NT2/D1 (cell line): ENCODE data around the gene EBF4.

ENCODE experiments used
- DNase-seq: peaks from one replicate; pipeline ENCODE4 v3.0.0-alpha.2; 2011; ENCODE audit warnings: low read depth, low spot score
- H3K27me3 ChIP-seq: 2 replicates; pipeline ENCODE4 v1.6.0; 2011; ENCODE audit warnings: mild to moderate bottlenecking; ENCODE audit not compliant: insufficient read length, insufficient read depth
- H3K36me3 ChIP-seq: 2 replicates; pipeline ENCODE4 v1.6.1; 2011; ENCODE audit warnings: mild to moderate bottlenecking, low read length, mixed read lengths; ENCODE audit not compliant: insufficient read depth, insufficient read length
- H3K4me1 ChIP-seq: 2 replicates; pipeline ENCODE4 v1.5.1; 2011; ENCODE audit not compliant: insufficient read depth, insufficient read length
- H3K4me3 ChIP-seq: 2 replicates; pipeline ENCODE4 v1.5.1; 2011; ENCODE audit warnings: low read depth; ENCODE audit not compliant: insufficient read length
- H3K9ac ChIP-seq: 2 replicates; pipeline ENCODE4 v1.6.0; 2011; ENCODE audit warnings: low read depth; ENCODE audit not compliant: insufficient read length
- H3K9me3 ChIP-seq: 2 replicates; pipeline ENCODE4 v1.5.1; 2011; ENCODE audit warnings: mild to moderate bottlenecking, low read length; ENCODE audit not compliant: insufficient read depth
- SUZ12 ChIP-seq: IDR thresholded peaks from 2 replicates; pipeline ENCODE4 v1.6.1; 2011; ENCODE audit not compliant: insufficient read length, insufficient read depth; ENCODE audit errors: extremely low read depth
- YY1 ChIP-seq: IDR thresholded peaks from 2 replicates; pipeline ENCODE4 v1.6.1; 2011; ENCODE audit not compliant: insufficient read length, insufficient read depth
- ZNF274 ChIP-seq: IDR thresholded peaks from 2 replicates; pipeline ENCODE4 v1.6.1; 2011; ENCODE audit warnings: mild to moderate bottlenecking, low read depth, low read length

EBF4 gene

DNA sequence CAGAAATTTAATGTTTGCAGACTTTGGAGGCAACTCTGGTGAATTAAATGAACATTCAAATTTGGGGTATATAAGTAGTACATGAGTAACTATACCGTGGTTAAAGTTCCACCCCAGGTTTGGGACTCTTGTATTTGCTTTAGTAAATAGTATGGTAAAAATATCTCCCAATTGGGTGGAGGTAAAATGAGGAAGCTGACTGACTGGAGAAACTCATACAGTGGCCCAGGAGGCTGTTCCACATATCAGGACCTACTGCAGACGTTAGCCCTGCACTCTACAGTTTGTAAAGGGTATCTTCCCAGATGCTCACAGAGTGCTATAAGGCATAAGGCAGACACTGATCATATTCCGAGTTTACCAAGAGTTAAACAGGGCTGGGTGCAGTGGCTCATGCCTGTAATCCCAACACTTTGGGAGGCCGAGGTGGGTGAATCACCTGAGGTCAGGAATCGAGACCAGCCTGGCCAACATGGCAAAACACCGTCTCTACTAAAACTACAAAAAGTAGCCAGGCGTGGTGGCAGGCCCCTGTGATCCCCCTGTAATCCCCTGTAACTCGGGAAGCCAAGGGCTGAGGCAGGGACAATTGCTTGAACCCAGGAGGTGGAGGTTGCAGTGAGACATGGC lies 54.2 kb downstream of the EBF4 start:
- Histone ChIP-seq H3K36me3 (no peaks in the 10 kb centered on the region), H3K9ac (no peak overlapping the region), H3K4me3 (no peak overlapping the region), H3K4me1 (peaks cover 12% of the 10 kb centered on the region), H3K9me3 (no peaks in the 10 kb centered on the region), H3K27me3 (peaks cover 64% of the 10 kb centered on the region)
- DNase-seq = no peak
- TF ChIP-seq YY1 = no peak
- TF ChIP-seq ZNF274 = no peak
- TF ChIP-seq SUZ12 = no peak

DNA sequence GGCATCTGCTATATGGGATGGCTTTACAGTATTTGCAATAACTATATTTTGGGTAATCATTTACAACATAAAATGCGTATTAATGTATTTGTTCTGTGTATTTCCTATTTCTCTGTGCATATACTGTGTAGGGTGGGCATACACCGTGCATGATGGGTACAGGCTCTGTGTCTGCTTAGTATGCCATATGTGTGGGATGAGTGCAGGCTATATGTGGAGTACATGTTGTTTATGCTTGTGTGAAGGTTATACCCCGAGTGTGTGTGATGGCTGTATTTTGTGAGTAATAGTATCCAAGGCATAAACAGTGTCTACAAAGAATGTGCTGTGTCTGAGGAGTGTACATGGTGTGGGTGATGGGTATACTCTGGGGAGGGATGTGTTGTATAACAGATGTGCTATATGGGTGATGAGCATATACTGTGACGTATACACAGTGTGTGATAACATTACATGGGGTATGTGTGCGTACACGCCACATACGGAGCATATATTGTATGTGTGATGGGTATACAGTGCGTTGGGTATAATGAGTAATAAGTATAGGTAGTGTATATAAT lies 55.2 kb downstream of the EBF4 start:
- no peak overlapping the region for H3K4me3 ChIP-seq
- H3K27me3 ChIP-seq = peaks cover 64% of the 10 kb centered on the region
- TF ChIP-seq YY1 (no peak), ZNF274 (no peak), SUZ12 (no peak)
- H3K9ac ChIP-seq = no peak overlapping the region
- peaks cover 11% of the 10 kb centered on the region for H3K4me1 ChIP-seq
- no peak for DNase-seq
- H3K9me3 ChIP-seq = no peaks in the 10 kb centered on the region
- no peaks in the 10 kb centered on the region for H3K36me3 ChIP-seq

DNA sequence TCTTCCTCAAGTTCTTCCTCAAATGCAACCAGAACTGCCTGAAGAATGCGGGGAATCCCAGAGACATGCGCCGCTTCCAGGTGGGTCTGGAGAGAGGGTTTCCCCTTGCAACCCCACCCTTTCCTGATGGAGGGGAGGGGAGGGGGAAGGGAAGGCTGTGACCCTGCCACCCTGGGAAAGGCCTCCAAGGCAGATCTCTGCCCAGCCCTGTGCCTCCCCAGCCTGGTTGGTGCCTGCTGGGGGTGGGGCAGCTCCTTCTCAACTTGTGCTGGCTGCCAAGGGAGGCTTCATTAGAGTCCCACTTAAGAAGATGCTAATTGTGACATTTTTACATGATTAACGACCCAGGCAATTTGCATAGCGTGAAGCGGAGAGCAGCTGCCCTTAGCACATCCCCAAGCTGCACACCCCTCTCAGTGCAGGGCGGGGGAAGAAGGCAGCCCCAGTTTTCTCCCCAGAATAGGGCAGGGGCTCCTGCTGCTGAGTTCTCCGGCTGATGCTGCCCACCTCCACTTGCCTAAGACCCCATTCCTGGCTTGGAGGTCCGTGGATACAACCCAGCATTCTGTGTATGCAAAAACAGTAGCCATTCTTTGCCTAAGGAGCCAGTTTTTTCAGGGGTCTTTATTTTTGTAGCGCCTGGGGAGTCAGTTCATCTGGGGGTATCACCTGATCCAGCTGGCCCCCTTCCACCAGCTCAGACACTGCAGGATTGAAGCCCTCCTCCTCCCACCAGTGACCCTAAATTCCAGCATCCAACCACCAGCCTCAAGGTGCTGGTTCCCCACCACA lies 56.2 kb downstream of the EBF4 start:
- DNase-seq = no peak

DNA sequence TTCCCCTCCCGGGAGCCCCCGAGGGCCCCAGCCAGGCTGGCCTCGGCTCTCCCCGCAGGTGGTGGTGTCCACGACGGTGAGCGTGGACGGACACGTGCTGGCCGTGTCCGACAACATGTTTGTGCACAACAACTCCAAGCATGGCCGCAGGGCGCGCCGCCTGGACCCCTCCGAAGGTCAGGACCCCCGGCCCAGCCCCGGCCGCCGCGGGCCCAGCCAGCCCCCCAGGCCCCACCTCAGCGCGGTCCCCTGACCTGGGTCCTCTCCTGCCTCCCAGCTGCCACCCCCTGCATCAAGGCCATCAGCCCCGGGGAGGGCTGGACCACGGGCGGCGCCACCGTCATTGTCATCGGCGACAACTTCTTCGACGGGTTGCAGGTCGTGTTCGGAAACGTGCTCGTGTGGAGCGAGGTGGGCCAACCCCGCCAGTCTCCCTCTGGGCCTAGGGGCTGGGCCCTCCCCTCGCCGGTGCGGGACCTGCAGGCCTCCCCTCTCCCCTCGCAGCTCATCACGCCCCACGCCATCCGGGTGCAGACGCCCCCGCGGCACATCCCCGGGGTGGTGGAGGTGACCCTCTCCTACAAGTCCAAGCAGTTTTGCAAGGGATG lies 56.9 kb downstream of the EBF4 start:
- TF ChIP-seq SUZ12 (no peak), YY1 (no peak), ZNF274 (no peak)
- no peak overlapping the region for H3K9ac ChIP-seq
- H3K4me1 ChIP-seq = peaks cover 20% of the 10 kb centered on the region
- no peaks in the 10 kb centered on the region for H3K36me3 ChIP-seq
- no peak overlapping the region for H3K4me3 ChIP-seq
- peaks cover 70% of the 10 kb centered on the region for H3K27me3 ChIP-seq
- no peak for DNase-seq
- H3K9me3 ChIP-seq = no peaks in the 10 kb centered on the region

More for the DNA sequence above, 56.2 kb downstream of the EBF4 start:
- no peaks in the 10 kb centered on the region for H3K36me3 ChIP-seq
- no peak overlapping the region for H3K4me3 ChIP-seq
- H3K27me3 ChIP-seq = peaks cover 69% of the 10 kb centered on the region
- no peaks in the 10 kb centered on the region for H3K9me3 ChIP-seq
- peak overlapping the region; percentile 2 for H3K9ac ChIP-seq
- H3K4me1 ChIP-seq = peaks cover 16% of the 10 kb centered on the region
- TF ChIP-seq SUZ12 (no peak), YY1 (no peak)

DNA sequence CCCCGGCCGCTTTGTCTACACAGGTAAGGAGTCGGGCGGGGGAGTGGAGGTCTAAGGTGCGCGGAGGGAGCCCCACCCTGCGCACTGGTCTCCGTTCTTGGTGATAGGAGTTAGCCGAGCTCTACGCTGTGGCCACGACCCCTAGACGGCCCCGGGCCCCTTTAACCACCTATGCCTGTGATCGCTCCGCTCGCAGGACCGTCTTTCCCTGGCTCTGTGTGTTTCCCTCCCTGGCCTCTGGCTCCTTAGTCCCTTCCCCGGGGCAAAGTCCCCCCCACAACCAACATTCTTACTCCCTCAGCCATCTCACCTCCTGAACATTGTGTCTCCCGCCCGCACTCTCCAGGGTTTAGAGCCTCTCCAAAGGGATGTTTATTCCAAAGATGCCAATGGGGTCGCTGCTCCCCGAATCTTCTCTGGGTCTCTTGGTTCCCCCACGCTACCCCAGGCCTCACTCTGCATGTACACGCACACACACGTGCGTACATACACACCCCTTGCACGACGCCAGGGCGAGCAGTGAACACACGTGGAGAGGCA lies 57.4 kb downstream of the EBF4 start:
- Histone ChIP-seq H3K9ac (peak overlapping the region; percentile 21), H3K36me3 (no peaks in the 10 kb centered on the region), H3K4me1 (peaks cover 23% of the 10 kb centered on the region), H3K4me3 (peak overlapping the region; percentile 31), H3K27me3 (peaks cover 70% of the 10 kb centered on the region), H3K9me3 (no peaks in the 10 kb centered on the region)
- TF ChIP-seq YY1 = no peak
- TF ChIP-seq ZNF274 = no peak
- TF ChIP-seq SUZ12 = peak; percentile 64
- DNase-seq = no peak

DNA sequence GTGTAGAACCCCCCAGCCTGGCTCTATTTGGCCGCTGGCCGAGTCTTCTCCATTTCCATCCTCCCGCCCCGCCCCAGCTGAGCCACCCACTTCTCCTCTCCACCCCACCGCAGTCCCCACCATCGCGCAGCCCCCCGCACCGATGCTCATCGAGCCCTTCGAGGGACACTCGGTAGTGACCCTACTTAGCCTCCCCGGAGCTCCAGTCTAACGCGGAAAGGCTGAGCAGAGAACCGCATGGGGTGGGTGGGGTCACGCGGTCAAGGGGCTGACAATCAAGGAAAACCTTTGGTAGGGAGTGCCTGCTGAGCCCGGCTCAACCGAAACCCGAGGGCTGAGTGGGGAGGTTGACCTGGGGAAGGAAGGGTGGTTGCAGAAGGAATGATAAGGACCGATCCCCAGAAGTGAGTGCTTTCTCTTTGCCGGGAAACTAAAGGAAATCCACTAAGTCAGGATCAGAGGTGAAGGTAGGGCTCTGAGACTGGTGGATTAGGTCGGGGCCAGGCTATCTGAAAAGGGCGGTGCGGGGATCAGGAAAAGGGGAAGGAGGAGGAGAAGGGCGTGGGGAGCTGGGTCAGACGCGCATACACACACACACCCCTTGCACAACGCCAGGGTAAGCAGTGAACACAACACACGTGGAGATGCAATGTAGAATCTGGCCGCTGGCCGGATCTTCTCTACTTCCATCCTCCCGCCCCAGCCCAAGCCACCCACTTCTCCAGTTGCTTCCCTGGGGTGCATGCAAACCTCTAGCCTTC lies 58.1 kb downstream of the EBF4 start:
- H3K36me3 ChIP-seq = no peaks in the 10 kb centered on the region
- TF ChIP-seq SUZ12 (no peak), ZNF274 (no peak), YY1 (no peak)
- peaks cover 18% of the 10 kb centered on the region for H3K4me1 ChIP-seq
- no peaks in the 10 kb centered on the region for H3K9me3 ChIP-seq
- H3K27me3 ChIP-seq = peaks cover 65% of the 10 kb centered on the region
- H3K4me3 ChIP-seq = peak overlapping the region; percentile 31
- H3K9ac ChIP-seq = peak overlapping the region; percentile 21
- no peak for DNase-seq
